Chondrocyte (in vitro differentiated cells): ENCODE results near the gene ZNF691. TPM values are rescaled to one million over a fixed set of nuclear protein-coding genes. Genes with fewer than 3 reads are reported as not detected.
"Not testable (repeated sequence)": the region's sequence is repeated elsewhere in the genome, so short reads cannot be mapped to it uniquely, and the experiment has no call there.

Source experiments
- DNase-seq: peaks from one replicate; pipeline ENCODE4 v3.0.0; 2021; ENCODE audit warnings: mixed read lengths, low spot score
- H3K27ac Mint-ChIP-seq: one replicate; pipeline ENCODE4 v1.8.0; 2021; ENCODE audit warnings: mild to moderate bottlenecking, moderate library complexity, mixed read lengths; ENCODE audit not compliant: unreplicated experiment
- H3K27me3 Mint-ChIP-seq: 2 replicates; pipeline ENCODE4 v1.8.0; 2021; ENCODE audit warnings: low read depth, mixed read lengths
- H3K36me3 Mint-ChIP-seq: 2 replicates; pipeline ENCODE4 v1.8.0; 2021; ENCODE audit warnings: low read depth, mixed read lengths
- H3K4me1 Mint-ChIP-seq: 2 replicates; pipeline ENCODE4 v1.8.0; 2021; ENCODE audit warnings: low read depth, mild to moderate bottlenecking, mixed read lengths
- H3K4me3 Mint-ChIP-seq: one replicate; pipeline ENCODE4 v1.8.0; 2021; ENCODE audit warnings: mild to moderate bottlenecking, moderate library complexity, mixed read lengths; ENCODE audit not compliant: unreplicated experiment
- H3K9me3 Mint-ChIP-seq: 2 replicates; pipeline ENCODE4 v1.8.0; 2021; ENCODE audit warnings: low read depth, mixed read lengths
- CTCF ChIP-seq: fragments of 200-600 bp; sonication (generic); IDR thresholded peaks from 2 replicates; pipeline ENCODE4 v1.5.0; 2021; ENCODE audit warnings: antibody characterized with exemption, mild to moderate bottlenecking, moderate library complexity
- total RNA-seq: library from RNA; stranded (reverse); gene quantifications from 3 replicates; pipeline ENCODE4 v1.2.1, GENCODE V29; 2021

The ZNF691 gene
- total RNA-seq, 1 donor from 2014 or later = 7.4 TPM

GRCh38 chr1:42806171-42806570, 40.2 kb upstream of the ZNF691 start:
- H3K27ac Mint-ChIP-seq = no peak overlapping the region
- no peak for TF ChIP-seq CTCF
- no peak for DNase-seq
- no peak overlapping the region for H3K4me3 Mint-ChIP-seq
- peaks cover 6% of the 10 kb centered on the region for H3K9me3 Mint-ChIP-seq
- no peaks in the 10 kb centered on the region for H3K27me3 Mint-ChIP-seq
- peaks cover 13% of the 10 kb centered on the region for H3K4me1 Mint-ChIP-seq
- peaks cover 9% of the 10 kb centered on the region for H3K36me3 Mint-ChIP-seq

GRCh38 chr1:42806593-42806992, 39.8 kb upstream of the ZNF691 start:
- H3K4me1 Mint-ChIP-seq = peaks cover 13% of the 10 kb centered on the region
- H3K9me3 Mint-ChIP-seq = peaks cover 6% of the 10 kb centered on the region
- no peak for DNase-seq
- TF ChIP-seq CTCF = no peak
- no peaks in the 10 kb centered on the region for H3K27me3 Mint-ChIP-seq
- H3K4me3 Mint-ChIP-seq = no peak overlapping the region
- peaks cover 9% of the 10 kb centered on the region for H3K36me3 Mint-ChIP-seq
- no peak overlapping the region for H3K27ac Mint-ChIP-seq

- H3K36me3 Mint-ChIP-seq = peaks cover 9% of the 10 kb centered on the region
- H3K27me3 Mint-ChIP-seq = no peaks in the 10 kb centered on the region
- no peak for TF ChIP-seq CTCF
- no peak overlapping the region for H3K27ac Mint-ChIP-seq
- H3K4me1 Mint-ChIP-seq = peaks cover 9% of the 10 kb centered on the region
- H3K4me3 Mint-ChIP-seq = no peak overlapping the region
- H3K9me3 Mint-ChIP-seq = peaks cover 6% of the 10 kb centered on the region
- DNase-seq = no peak
Observed at GRCh38 chr1:42807056-42807668, 39.3 kb upstream of the ZNF691 start.

- not testable (repeated sequence) for H3K27ac Mint-ChIP-seq, H3K4me3 Mint-ChIP-seq, H3K27me3 Mint-ChIP-seq, H3K9me3 Mint-ChIP-seq, H3K36me3 Mint-ChIP-seq, DNase-seq
- H3K4me1 Mint-ChIP-seq = peaks cover 25% of the 10 kb centered on the region
Observed at GRCh38 chr1:42814815-42815214, 31.6 kb upstream of the ZNF691 start.

- no peak for DNase-seq
- Mint-ChIP-seq H3K4me1 (peaks cover 32% of the 10 kb centered on the region), H3K9me3 (no peaks in the 10 kb centered on the region), H3K4me3 (peak overlapping the region; percentile 68), H3K27ac (peak overlapping the region; percentile 81), H3K27me3 (no peaks in the 10 kb centered on the region), H3K36me3 (no peaks in the 10 kb centered on the region)
- TF ChIP-seq CTCF = no peak
Observed at GRCh38 chr1:42815941-42816584, 30.4 kb upstream of the ZNF691 start.
